ENCODE data around the gene KCNK7.

KCNK7 gene

GRCh38 chr11:65556470-65557279, 38.9 kb downstream of the KCNK7 start:
- POLR2A ChIA-PET: interaction anchor here (0.7 to 1.3 kb wide), 3 partner anchors 14 to 307 kb away, joined by 3 to 5 read pairs (median 5); partner anchors contain the start of gene ZNRD2
- TF ChIP-seq, protein P1, sequence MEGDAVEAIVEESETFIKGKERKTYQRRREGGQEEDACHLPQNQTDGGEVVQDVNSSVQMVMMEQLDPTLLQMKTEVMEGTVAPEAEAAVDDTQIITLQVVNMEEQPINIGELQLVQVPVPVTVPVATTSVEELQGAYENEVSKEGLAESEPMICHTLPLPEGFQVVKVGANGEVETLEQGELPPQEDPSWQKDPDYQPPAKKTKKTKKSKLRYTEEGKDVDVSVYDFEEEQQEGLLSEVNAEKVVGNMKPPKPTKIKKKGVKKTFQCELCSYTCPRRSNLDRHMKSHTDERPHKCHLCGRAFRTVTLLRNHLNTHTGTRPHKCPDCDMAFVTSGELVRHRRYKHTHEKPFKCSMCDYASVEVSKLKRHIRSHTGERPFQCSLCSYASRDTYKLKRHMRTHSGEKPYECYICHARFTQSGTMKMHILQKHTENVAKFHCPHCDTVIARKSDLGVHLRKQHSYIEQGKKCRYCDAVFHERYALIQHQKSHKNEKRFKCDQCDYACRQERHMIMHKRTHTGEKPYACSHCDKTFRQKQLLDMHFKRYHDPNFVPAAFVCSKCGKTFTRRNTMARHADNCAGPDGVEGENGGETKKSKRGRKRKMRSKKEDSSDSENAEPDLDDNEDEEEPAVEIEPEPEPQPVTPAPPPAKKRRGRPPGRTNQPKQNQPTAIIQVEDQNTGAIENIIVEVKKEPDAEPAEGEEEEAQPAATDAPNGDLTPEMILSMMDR (IDR thresholded peaks at IDR 0.05; ENCODE audit: insufficient read depth, low read length, missing control alignments): no peak
- no peak for DNase-seq (ENCODE audit: low read depth, low spot score)
- peak overlapping the region; percentile 69 for H3K4me3 ChIP-seq (ENCODE audit: low read depth, low read length)
- CTCF ChIA-PET: interaction anchor here (1.0 to 2.1 kb wide), 5 partner anchors 11 to 37 kb away, joined by 4 to 33 read pairs (median 8); no protein-coding TSS in a partner anchor

GRCh38 chr11:65555693-65556231, 39.8 kb downstream of the KCNK7 start:
- TF ChIP-seq, protein P1 (IDR thresholded peaks at IDR 0.05; ENCODE audit: insufficient read depth, low read length, missing control alignments): no peak
- H3K4me3 ChIP-seq (ENCODE audit: low read depth, low read length): peak overlapping the region; percentile 34
- DNase-seq (ENCODE audit: low read depth, low spot score): no peak
- CTCF ChIA-PET: interaction anchor here (1.0 to 2.1 kb wide), 5 partner anchors 12 to 37 kb away, joined by 3 to 33 read pairs (median 5); partner anchors contain the start of gene FAM89B
- POLR2A ChIA-PET: no interaction called here

GRCh38 chr11:65554842-65555430, 40.7 kb downstream of the KCNK7 start:
- CTCF ChIA-PET: interaction anchor here (0.8 to 1.4 kb wide), 5 partner anchors 12 to 38 kb away, joined by 3 to 16 read pairs (median 4); partner anchors contain the start of gene FAM89B
- peak overlapping the region; percentile 34; the same call in 1 of the 2 replicates for H3K4me3 ChIP-seq (ENCODE audit: low read depth, low read length)
- POLR2A ChIA-PET: no interaction called here
- no peak for DNase-seq (ENCODE audit: low read depth, low spot score)
- TF ChIP-seq, protein P1 (IDR thresholded peaks at IDR 0.05; ENCODE audit: insufficient read depth, low read length, missing control alignments): no peak

- DNase-seq (ENCODE audit: low read depth, low spot score): no peak
- POLR2A ChIA-PET: no interaction called here
- CTCF ChIA-PET: interaction anchor here (0.8 to 6.0 kb wide), 5 partner anchors 11 to 18 kb away, joined by 3 to 60 read pairs (median 5); partner anchors contain the start of gene FAM89B
- TF ChIP-seq, protein P1 (IDR thresholded peaks at IDR 0.05; ENCODE audit: insufficient read depth, low read length, missing control alignments): no peak
- no peak overlapping the region for H3K4me3 ChIP-seq (ENCODE audit: low read depth, low read length)
These were observed 41.4 kb downstream of the KCNK7 start for GRCh38 chr11:65554057-65554818.

- no peak overlapping the region for H3K4me3 ChIP-seq (ENCODE audit: low read depth, low read length)
- POLR2A ChIA-PET: no interaction called here
- DNase-seq (ENCODE audit: low read depth, low spot score): no peak
- TF ChIP-seq, protein P1 (IDR thresholded peaks at IDR 0.05; ENCODE audit: insufficient read depth, low read length, missing control alignments): no peak
- CTCF ChIA-PET: interaction anchor here (1.3 to 6.0 kb wide), 2 partner anchors 12 to 27 kb away, joined by 3 to 60 read pairs; no protein-coding TSS in a partner anchor
These were observed 42.1 kb downstream of the KCNK7 start for GRCh38 chr11:65553301-65554001.
